ENCODE data around the gene ZNF189.

Gene ZNF189

DNA sequence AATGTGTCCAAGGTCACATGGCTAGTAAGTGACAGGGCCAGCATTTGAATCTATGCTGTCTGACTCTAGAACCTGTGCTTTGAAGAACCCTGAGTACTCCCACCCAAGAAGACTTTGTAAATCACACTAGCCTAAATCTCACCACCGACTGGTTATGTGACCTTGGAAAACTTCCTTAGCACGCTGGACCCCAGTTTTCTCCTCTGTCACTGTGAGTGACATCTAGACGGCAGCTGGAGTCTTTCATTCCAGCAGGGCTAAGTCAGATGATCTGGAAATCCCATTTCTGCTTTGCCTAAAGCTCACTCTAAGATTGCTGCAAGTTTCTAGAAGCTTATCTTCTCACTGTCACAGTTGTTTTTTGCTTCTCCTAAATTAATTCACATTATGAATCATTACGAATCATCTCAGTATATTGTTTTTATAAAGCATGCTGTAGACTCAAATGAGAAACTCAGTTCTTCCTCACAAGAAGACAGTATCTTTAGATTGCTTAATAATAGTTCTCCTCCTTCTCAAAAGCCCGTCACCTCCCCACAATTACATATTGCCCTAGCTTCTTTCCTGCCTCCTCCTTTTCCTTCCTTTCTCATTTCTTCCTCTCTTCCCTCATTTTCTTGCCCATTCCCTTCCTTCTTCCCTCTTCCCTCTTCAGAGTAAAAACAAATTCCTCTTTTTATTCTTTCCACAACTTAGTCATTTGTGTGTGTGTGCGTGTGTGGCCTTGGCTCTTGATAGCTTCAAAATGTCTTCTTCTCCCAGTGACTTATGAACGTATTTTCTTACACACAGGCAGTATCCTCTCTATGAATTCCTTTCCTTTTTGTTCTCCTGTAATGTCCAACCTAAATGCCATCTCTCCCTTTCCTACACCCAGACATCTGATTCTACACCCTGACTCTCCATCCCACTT is 20.1 kb downstream of the ZNF189 start:
- DNase-seq (ENCODE audit: low read depth, low spot score): no peak

GRCh38 chr9:101419863-101420262 is 21.2 kb downstream of the ZNF189 start:
- no peak for DNase-seq (ENCODE audit: low read depth, low spot score)

- no peak for DNase-seq (ENCODE audit: low read depth, low spot score)
Measured at GRCh38 chr9:101421653-101422065, 23.0 kb downstream of the ZNF189 start.

- DNase-seq (ENCODE audit: low read depth, low spot score): no peak
Measured at GRCh38 chr9:101427358-101427757, 28.7 kb downstream of the ZNF189 start.

GRCh38 chr9:101427957-101428655 is 29.5 kb downstream of the ZNF189 start:
- DNase-seq (ENCODE audit: low read depth, low spot score): no peak

- DNase-seq (ENCODE audit: low read depth, low spot score): no peak
Measured at GRCh38 chr9:101428909-101429308, 30.3 kb downstream of the ZNF189 start.

DNA sequence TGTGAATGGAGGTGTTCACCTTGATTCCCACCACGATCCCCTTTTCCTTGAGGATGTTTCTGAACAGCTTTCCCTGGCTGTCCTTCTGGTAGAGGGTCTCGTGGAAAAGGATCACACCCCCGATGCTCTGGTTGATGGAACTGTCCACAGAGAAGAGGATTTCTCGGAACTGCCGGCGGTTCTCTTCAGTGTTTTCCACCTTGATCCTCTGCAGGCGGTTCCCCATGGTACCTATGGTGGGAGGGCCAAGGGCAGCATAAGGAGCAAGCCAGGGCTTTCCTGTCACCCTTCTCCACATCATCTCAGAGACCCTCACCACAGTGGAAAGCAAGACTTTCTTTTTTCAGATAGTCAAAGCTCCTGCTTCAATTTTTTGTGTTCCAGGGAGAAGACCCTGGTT is 31.1 kb downstream of the ZNF189 start:
- no peak for DNase-seq (ENCODE audit: low read depth, low spot score)

GRCh38 chr9:101432171-101432570 is 33.5 kb downstream of the ZNF189 start:
- no peak for DNase-seq (ENCODE audit: low read depth, low spot score)

DNA sequence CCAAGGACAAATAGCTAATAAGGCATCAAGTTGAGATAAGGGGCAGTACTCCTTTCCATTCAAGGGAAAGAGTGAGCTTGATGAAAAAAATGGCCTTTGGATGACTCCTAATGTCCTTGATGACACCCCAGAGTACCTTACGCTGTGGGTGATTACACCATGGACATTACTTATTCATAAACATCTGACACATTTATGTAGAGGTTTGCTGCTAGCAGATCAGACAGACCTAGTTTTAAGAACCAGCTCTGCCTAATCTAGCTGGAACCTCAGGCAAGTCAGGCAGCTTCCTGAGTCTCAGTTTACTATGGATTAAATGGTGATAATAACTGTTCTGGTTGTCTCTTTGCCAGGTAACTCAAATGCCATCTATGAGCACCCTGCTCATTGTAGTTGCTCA is 34.1 kb downstream of the ZNF189 start:
- DNase-seq (ENCODE audit: low read depth, low spot score): no peak

- no peak for DNase-seq (ENCODE audit: low read depth, low spot score)
Measured at GRCh38 chr9:101433229-101433628, 34.6 kb downstream of the ZNF189 start.

DNA sequence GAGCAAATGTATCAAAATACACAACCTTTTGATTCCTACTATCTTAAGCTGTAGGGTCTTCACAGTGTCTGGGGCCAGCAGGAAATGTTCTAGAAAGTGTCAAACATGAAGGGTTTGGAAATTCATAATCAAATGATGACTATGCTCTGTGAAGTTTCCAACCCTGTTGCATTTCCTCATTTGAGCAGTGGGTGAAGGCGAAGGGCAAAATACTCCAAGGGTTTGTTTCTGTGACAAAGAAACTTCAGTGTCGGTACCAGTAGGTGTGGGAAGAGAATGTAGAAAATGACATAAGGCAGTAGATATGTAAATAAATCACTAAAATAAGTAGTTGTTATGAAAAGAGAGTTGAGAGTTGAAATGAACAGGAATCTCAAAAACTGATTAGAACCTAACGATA is 36.3 kb downstream of the ZNF189 start:
- DNase-seq (ENCODE audit: low read depth, low spot score): no peak

DNA sequence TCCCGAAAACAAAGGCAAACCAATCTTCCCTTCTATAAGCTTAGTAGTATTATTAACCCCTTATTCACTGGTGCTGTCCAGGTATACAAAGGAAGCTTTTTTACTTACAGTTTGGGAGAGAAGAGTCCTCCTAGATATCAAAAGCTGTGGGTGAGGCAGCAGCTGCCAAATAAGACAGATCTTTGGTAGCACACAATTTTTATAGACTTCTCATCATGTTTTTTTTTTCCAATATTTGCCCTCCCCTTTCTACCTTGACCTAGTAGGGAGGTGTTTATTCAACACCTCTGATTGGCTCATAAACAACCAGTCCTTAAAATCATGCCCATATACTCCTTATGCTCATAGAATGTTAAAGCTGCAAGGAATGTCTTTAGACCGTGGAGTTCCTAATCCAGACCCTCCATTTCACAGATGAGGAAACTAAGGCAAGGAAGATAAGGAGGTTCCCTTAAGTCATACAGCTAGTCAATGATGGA is 37.0 kb downstream of the ZNF189 start, which contains the start of gene ALDOB:
TSS of gene ALDOB (minus strand) at position 174 of the 479 bp plus-strand sequence. CDS start 4,887 bp downstream, outside the sequence.
- DNase-seq (ENCODE audit: low read depth, low spot score): no peak

DNA sequence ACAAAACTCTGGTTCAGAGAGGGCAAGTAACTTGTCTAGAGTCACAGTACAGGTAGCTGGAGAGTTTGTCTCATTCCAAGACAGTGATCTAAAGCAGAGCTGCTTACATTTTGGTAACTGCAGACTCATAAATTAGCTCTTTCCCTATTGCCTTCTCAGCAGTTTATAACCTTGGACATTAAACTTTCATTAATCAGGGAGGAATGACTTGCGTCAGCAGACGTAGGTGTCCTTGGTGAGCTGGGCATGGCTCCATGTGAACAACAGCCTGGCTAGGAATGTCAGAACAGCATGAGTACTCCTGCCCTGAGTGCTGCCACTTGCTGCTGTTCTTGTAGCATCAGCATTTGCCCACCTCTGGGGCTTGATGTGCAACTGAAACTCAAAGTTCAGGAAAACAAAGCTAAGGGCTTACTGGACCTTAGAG is 39.2 kb downstream of the ZNF189 start:
- no peak for DNase-seq (ENCODE audit: low read depth, low spot score)

DNA sequence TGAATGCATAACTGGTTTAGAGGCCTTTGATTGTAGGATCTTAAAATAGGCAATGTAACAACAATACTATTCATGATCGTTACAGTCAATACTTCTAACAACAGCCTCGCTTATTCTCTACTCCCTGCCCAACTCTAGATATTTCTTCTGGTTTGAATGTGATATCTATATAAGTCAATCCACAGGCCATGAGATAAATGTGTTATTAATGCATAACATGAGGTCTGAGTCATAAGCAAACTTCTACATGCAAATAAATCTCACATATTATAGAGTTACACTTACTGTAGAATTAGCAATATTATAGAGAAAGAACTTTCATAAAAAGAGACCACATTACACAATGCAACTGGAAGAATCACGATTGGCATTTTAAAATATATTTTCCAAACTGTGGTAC is 39.9 kb downstream of the ZNF189 start:
- no peak for DNase-seq (ENCODE audit: low read depth, low spot score)

DNA sequence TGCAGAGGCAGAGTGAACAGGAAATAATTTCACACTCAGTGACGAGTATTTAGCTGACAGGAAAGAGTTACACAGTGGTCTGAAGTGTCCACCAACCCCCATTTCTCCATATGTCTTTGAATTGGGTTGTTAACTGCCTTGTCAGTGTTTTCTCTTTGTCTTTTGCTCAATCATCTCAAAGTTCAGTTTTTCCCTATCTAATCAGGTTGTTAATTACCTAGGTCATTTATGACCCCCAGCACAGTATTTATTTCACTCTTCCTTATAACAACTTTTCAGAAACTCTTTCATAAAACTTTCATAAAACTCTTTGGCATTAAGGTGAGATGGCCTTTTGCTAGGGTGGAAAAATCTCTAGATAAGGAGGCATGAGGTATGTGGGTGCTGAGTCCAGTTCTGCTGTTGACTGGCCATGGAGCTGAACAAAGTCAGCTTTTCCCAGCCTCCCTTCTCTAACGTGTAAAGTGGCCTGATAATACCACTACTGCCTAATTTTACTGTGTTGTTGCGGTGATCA is 42.1 kb downstream of the ZNF189 start:
- DNase-seq (ENCODE audit: low read depth, low spot score): no peak

DNA sequence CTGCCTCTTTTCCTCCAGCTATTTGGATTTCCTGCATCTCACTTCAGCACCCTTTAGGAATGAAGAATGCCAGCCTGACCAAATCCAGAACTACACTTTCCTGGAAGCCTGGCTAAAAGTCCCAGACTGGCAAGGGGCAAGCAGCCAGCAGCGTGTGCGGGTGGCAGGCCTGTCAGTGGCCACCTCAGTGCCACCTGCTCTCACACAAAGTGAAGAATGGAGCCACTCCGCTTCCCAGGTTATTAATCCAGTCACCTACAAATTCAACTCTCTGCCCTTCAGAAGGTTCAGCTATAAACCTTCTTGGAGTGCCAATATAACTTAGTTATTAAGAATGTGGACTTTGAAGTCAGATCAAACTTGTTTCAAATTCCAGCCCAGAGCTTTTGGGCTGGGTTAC is 43.7 kb downstream of the ZNF189 start:
- DNase-seq (ENCODE audit: low read depth, low spot score): no peak

DNA sequence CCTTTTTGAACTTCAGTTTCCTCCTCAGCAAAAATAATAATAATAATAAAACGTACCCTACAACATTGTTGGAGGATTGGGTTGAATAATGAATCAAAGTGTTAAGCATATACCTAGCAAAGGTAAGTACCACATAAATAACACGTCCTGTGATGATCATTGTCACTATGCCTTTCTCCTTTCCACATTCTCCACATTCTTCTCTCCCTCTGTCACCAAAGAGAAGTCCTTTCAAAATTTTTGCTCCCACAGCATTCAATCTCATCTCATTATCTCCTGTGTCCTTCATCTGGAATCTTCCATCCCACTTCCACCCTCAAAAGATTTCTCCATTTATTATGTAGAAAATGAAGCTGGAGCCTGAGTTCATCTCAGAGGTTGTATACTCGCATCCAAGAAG is 44.1 kb downstream of the ZNF189 start:
- DNase-seq (ENCODE audit: low read depth, low spot score): no peak

DNA sequence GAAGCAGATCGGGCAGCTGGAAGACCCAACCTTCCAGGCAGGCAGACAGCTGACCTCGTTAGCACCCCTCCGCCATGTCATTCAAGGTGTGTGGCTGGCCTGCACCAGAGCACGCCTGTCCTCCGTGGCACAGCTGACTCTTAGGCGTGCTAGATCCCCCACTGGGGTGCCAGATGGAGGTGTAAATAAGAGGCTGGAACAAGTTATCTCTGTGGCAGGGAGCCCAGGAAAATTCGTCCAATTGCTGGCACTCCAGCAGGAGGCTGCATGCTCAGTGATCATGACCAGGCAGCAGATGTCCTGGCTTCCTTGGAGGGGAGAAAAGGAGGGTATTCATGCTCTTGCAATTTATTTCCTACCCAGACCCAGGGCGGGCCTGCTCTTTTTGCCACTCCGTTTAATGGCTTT is 44.7 kb downstream of the ZNF189 start:
- DNase-seq (ENCODE audit: low read depth, low spot score): no peak

DNA sequence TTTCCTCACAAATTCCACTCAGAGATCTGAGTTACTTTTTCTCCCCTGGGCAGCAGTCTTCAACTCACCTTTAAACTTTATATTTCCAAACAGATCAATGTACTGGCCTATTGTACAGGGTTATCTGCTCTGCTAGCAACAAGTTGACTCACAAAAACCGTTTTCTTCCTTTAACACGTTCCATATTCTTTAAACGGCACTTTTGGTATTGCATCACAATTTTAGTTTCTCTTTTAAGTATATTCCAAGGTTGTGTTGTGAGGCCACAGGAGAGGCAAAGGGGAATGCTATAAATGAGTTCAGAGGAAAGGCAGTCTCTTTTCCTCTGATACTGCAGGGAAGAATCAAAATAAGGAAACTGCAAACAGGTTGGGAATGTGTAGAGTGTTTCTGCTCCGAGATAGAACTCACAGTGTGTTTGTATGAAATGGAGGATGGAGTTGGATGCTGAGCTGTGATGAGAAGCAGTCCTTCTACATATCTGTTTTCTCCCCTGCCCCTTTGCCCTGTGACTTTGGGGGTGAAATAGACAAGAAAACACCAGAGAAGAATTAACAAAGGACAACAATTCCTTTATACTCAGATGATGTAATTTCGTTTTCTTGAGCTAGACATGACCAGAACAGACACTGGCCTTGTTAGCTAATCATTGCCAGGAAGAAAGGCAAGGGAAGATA is 46.8 kb downstream of the ZNF189 start:
- DNase-seq (ENCODE audit: low read depth, low spot score): no peak

- no peak for DNase-seq (ENCODE audit: low read depth, low spot score)
Measured at GRCh38 chr9:101446732-101447131, 48.1 kb downstream of the ZNF189 start.

- DNase-seq (ENCODE audit: low read depth, low spot score): no peak
Measured at GRCh38 chr9:101448680-101449070, 50.0 kb downstream of the ZNF189 start.
